ENCODE measurements around the gene HERC4.
"Not testable (repeated sequence)": the region's sequence is repeated elsewhere in the genome, so short reads cannot be mapped to it uniquely, and the experiment has no call there.

HERC4 gene

DNA sequence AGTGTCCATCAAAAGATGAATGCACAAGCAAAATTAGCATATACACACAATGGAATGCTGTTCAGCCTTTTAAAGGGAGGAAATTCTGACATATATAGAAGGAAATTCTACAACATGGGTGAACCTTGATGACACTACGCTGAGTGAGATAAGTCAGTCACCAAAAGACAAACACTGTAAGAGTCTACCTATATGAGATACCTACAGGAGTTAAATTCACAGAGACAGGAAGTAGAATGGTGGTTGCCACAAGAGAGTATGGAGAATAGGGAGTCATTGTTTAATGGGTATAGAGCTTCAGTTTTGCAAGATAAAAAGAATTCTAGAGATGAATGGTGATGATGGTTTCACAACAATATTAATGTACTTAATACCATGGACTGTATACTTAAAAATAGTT is 51.8 kb downstream of the HERC4 start:
- Histone ChIP-seq H3K36me3 (ENCODE audit: control insufficient read depth, insufficient read depth, low read length) (no peaks in the 10 kb centered on the region), H3K9ac (ENCODE audit: low read length) (no peak overlapping the region), H3K4me1 (ENCODE audit: control insufficient read depth, insufficient read depth, low read length) (no peaks in the 10 kb centered on the region), H3K27me3 (ENCODE audit: control insufficient read depth, insufficient read depth, low read length) (no peaks in the 10 kb centered on the region), H3K27ac (ENCODE audit: low read depth, low read length) (no peak overlapping the region), H3K4me3 (ENCODE audit: low read length) (no peak overlapping the region)

GRCh38 chr10:68022324-68022723 is 52.8 kb downstream of the HERC4 start:
- H3K27me3 ChIP-seq (ENCODE audit: control insufficient read depth, insufficient read depth, low read length); H3K9ac ChIP-seq (ENCODE audit: low read length); H3K27ac ChIP-seq (ENCODE audit: low read depth, low read length); H3K36me3 ChIP-seq (ENCODE audit: control insufficient read depth, insufficient read depth, low read length); H3K4me1 ChIP-seq (ENCODE audit: control insufficient read depth, insufficient read depth, low read length); H3K4me3 ChIP-seq (ENCODE audit: low read length): not testable (repeated sequence)

DNA sequence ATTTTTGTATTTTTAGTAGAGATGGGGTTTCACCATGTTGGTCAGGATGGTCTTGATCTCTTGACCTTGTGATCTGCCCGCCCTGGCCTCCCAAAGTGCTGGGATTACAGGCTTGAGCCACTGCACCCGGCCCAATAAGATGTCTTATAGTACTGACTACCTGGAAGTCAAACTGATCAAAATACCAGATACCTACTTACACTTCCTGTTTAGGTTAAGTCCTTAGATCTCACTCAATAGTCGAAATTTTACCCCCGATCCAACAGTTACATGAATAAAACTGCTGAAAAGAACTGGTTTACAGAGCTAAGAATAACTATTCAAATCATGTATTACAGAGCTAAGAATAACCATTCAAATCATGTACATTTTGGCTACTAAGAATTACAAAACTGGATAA is 58.6 kb downstream of the HERC4 start:
- not testable (repeated sequence) for H3K27me3 ChIP-seq (ENCODE audit: control insufficient read depth, insufficient read depth, low read length); H3K4me3 ChIP-seq (ENCODE audit: low read length); H3K36me3 ChIP-seq (ENCODE audit: control insufficient read depth, insufficient read depth, low read length); H3K27ac ChIP-seq (ENCODE audit: low read depth, low read length); H3K9ac ChIP-seq (ENCODE audit: low read length); H3K4me1 ChIP-seq (ENCODE audit: control insufficient read depth, insufficient read depth, low read length)

- Histone ChIP-seq H3K4me1 (ENCODE audit: control insufficient read depth, insufficient read depth, low read length) (no peaks in the 10 kb centered on the region), H3K36me3 (ENCODE audit: control insufficient read depth, insufficient read depth, low read length) (no peaks in the 10 kb centered on the region), H3K27me3 (ENCODE audit: control insufficient read depth, insufficient read depth, low read length) (no peaks in the 10 kb centered on the region), H3K9ac (ENCODE audit: low read length) (no peak overlapping the region), H3K27ac (ENCODE audit: low read depth, low read length) (no peak overlapping the region), H3K4me3 (ENCODE audit: low read length) (no peak overlapping the region)
These were observed 64.6 kb downstream of the HERC4 start for GRCh38 chr10:68010426-68010940.

GRCh38 chr10:68007356-68007755 is 67.7 kb downstream of the HERC4 start:
- Histone ChIP-seq H3K4me1 (ENCODE audit: control insufficient read depth, insufficient read depth, low read length) (no peaks in the 10 kb centered on the region), H3K27me3 (ENCODE audit: control insufficient read depth, insufficient read depth, low read length) (no peaks in the 10 kb centered on the region), H3K27ac (ENCODE audit: low read depth, low read length) (no peak overlapping the region), H3K4me3 (ENCODE audit: low read length) (no peak overlapping the region), H3K36me3 (ENCODE audit: control insufficient read depth, insufficient read depth, low read length) (peaks cover 2% of the 10 kb centered on the region), H3K9ac (ENCODE audit: low read length) (no peak overlapping the region)

GRCh38 chr10:68001539-68001938 is 73.5 kb downstream of the HERC4 start:
- Histone ChIP-seq H3K36me3 (ENCODE audit: control insufficient read depth, insufficient read depth, low read length) (peaks cover 2% of the 10 kb centered on the region), H3K4me1 (ENCODE audit: control insufficient read depth, insufficient read depth, low read length) (no peaks in the 10 kb centered on the region), H3K4me3 (ENCODE audit: low read length) (no peak overlapping the region), H3K27ac (ENCODE audit: low read depth, low read length) (no peak overlapping the region), H3K9ac (ENCODE audit: low read length) (no peak overlapping the region), H3K27me3 (ENCODE audit: control insufficient read depth, insufficient read depth, low read length) (no peaks in the 10 kb centered on the region)

- Histone ChIP-seq H3K9ac (ENCODE audit: low read length) (no peak overlapping the region), H3K27ac (ENCODE audit: low read depth, low read length) (no peak overlapping the region), H3K4me1 (ENCODE audit: control insufficient read depth, insufficient read depth, low read length) (no peaks in the 10 kb centered on the region), H3K27me3 (ENCODE audit: control insufficient read depth, insufficient read depth, low read length) (no peaks in the 10 kb centered on the region), H3K36me3 (ENCODE audit: control insufficient read depth, insufficient read depth, low read length) (peaks cover 3% of the 10 kb centered on the region), H3K4me3 (ENCODE audit: low read length) (no peak overlapping the region)
These were observed 74.1 kb downstream of the HERC4 start for GRCh38 chr10:68001000-68001399.

DNA sequence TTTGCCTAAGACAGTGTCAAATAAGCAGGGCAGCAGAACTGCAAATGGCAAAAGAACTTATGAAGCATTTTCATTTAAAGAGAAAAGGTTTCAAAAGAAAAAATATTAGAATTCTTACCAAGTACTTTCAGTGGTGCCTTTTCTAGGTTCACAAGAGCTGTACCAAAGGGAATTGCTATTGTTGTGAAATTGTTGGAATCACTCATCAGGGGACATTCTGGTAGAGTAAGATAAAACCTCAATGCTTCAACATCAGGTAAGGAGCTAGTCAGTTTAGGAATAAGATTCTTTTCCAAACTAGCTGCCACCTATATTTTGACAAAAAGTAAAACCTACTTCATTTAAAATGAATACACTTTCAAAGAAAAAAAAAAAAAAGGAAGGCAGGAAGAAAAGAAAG is 85.0 kb downstream of the HERC4 start:
- H3K4me3 ChIP-seq (ENCODE audit: low read length), result no peak overlapping the region
- H3K27me3 ChIP-seq (ENCODE audit: control insufficient read depth, insufficient read depth, low read length), result no peaks in the 10 kb centered on the region
- no peaks in the 10 kb centered on the region for H3K36me3 ChIP-seq (ENCODE audit: control insufficient read depth, insufficient read depth, low read length)
- H3K4me1 ChIP-seq (ENCODE audit: control insufficient read depth, insufficient read depth, low read length), result no peaks in the 10 kb centered on the region
- no peak overlapping the region for H3K27ac ChIP-seq (ENCODE audit: low read depth, low read length)
- H3K9ac ChIP-seq (ENCODE audit: low read length), result no peak overlapping the region

DNA sequence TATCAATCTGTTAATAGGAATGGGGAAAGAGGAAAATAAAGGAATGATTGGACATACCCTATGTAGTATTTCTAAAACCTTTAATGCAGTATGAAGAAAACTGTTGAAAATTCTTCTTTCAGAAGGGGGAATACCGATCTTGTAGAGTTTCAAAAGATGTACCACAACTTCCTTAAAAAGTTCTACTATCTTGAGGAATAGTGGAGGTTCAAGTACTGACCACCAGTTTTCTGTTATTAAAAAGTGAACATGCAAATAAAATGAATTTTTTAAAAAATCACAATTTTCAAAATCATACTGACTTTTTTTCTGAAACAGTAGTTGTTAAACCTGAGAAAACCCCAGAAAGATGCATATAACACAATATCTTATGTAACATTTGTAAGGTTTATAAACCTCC is 86.5 kb downstream of the HERC4 start:
- Histone ChIP-seq H3K9ac (ENCODE audit: low read length) (no peak overlapping the region), H3K4me3 (ENCODE audit: low read length) (no peak overlapping the region), H3K27me3 (ENCODE audit: control insufficient read depth, insufficient read depth, low read length) (no peaks in the 10 kb centered on the region), H3K36me3 (ENCODE audit: control insufficient read depth, insufficient read depth, low read length) (no peaks in the 10 kb centered on the region), H3K4me1 (ENCODE audit: control insufficient read depth, insufficient read depth, low read length) (no peaks in the 10 kb centered on the region), H3K27ac (ENCODE audit: low read depth, low read length) (no peak overlapping the region)

DNA sequence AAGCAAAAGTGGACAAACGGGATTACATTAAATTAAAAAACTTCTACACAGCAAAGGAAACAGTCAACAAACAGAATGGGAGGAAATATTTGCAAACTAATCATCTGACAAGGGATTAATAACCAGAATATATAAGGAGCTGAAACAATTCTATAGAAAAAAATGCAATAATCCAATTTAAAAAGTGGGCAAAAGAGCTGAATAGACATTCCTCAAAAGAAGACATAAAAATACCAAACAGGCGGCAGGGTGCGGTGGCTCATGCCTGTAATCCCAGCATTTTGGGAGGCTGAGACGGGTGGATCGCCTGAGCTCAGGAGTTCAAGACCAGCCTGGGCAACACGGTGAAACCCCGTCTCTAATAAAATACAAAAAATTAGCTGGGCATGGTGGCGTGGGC is 92.5 kb downstream of the HERC4 start:
- not testable (repeated sequence) for H3K9ac ChIP-seq (ENCODE audit: low read length); H3K4me3 ChIP-seq (ENCODE audit: low read length); H3K27me3 ChIP-seq (ENCODE audit: control insufficient read depth, insufficient read depth, low read length); H3K27ac ChIP-seq (ENCODE audit: low read depth, low read length); H3K36me3 ChIP-seq (ENCODE audit: control insufficient read depth, insufficient read depth, low read length); H3K4me1 ChIP-seq (ENCODE audit: control insufficient read depth, insufficient read depth, low read length)

GRCh38 chr10:67978749-67979148 is 96.3 kb downstream of the HERC4 start:
- Histone ChIP-seq H3K9ac (ENCODE audit: low read length) (no peak overlapping the region), H3K36me3 (ENCODE audit: control insufficient read depth, insufficient read depth, low read length) (peaks cover 5% of the 10 kb centered on the region), H3K27me3 (ENCODE audit: control insufficient read depth, insufficient read depth, low read length) (no peaks in the 10 kb centered on the region), H3K4me1 (ENCODE audit: control insufficient read depth, insufficient read depth, low read length) (no peaks in the 10 kb centered on the region), H3K4me3 (ENCODE audit: low read length) (no peak overlapping the region), H3K27ac (ENCODE audit: low read depth, low read length) (no peak overlapping the region)

DNA sequence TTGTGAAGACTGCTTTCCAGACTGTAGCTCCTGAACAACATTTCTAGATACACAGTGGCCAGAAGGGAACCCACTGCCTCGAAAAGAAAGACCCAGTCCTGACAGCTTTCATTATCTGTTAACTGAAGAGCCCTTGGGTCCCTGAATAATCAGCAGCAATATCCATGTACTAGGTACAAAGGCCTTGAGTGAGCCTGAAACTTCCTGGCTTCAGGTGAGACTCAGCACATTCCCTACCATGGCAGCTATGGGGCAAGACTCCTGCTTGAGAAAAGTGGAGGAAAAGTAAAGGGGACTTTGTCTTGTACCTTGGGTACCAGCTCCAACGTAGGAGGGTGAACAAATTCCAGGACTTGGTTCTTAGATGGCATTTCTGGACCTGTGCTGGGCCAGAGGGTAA is 97.8 kb downstream of the HERC4 start:
- Histone ChIP-seq H3K4me3 (ENCODE audit: low read length) (no peak overlapping the region), H3K27me3 (ENCODE audit: control insufficient read depth, insufficient read depth, low read length) (no peaks in the 10 kb centered on the region), H3K9ac (ENCODE audit: low read length) (no peak overlapping the region), H3K27ac (ENCODE audit: low read depth, low read length) (no peak overlapping the region), H3K4me1 (ENCODE audit: control insufficient read depth, insufficient read depth, low read length) (no peaks in the 10 kb centered on the region), H3K36me3 (ENCODE audit: control insufficient read depth, insufficient read depth, low read length) (peaks cover 8% of the 10 kb centered on the region)

GRCh38 chr10:67976292-67977245 is 98.5 kb downstream of the HERC4 start:
- H3K9ac ChIP-seq (ENCODE audit: low read length), result no peak overlapping the region
- no peaks in the 10 kb centered on the region for H3K27me3 ChIP-seq (ENCODE audit: control insufficient read depth, insufficient read depth, low read length)
- peaks cover 11% of the 10 kb centered on the region for H3K36me3 ChIP-seq (ENCODE audit: control insufficient read depth, insufficient read depth, low read length)
- H3K4me3 ChIP-seq (ENCODE audit: low read length), result no peak overlapping the region
- no peaks in the 10 kb centered on the region for H3K4me1 ChIP-seq (ENCODE audit: control insufficient read depth, insufficient read depth, low read length)
- H3K27ac ChIP-seq (ENCODE audit: low read depth, low read length), result no peak overlapping the region
